HK-2 (cell line): Measurements from ENCODE around the gene ZNF688.
A peak's percentile ranks its signal among the peaks of the same experiment; 100 is the strongest.
"Not testable (repeated sequence)": the region's sequence is repeated elsewhere in the genome, so short reads cannot be mapped to it uniquely, and the experiment has no call there.

Source experiments
- DNase-seq: peaks from one replicate; pipeline ENCODE4 v3.0.0-alpha.2; 2018; ENCODE audit not compliant: unreplicated experiment

Gene ZNF688

DNA sequence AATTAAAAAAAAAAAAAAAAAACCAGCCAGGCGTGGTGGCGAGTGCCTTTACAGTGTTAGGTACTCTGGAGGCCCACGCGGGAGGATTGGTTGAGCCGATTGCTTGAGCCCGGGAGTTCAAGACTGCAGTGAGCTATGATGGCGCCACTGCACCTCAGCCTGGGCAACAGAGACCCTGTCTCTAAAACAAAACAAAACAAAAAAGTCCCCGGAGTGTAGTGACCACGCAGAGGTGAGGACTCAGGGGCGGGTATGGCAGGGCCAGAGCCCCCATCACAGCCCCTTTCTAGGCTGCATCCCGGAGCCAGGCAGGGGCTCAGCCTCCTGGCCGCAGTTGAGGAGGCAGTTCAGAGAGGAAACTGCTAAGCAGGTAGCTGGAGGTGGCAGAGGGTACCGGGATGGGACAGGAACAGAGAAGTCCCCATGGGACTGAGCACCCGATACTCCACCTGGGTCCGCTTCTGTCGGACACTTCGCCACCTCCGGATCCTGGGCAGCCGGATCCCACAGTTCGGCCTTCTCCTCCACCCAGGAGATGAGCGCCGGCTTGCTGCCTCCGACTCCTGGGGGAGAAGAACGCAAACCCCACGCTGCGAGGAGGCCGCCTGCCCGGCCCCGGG is 37.7 kb downstream of the ZNF688 start:
- no peak for DNase-seq

DNA sequence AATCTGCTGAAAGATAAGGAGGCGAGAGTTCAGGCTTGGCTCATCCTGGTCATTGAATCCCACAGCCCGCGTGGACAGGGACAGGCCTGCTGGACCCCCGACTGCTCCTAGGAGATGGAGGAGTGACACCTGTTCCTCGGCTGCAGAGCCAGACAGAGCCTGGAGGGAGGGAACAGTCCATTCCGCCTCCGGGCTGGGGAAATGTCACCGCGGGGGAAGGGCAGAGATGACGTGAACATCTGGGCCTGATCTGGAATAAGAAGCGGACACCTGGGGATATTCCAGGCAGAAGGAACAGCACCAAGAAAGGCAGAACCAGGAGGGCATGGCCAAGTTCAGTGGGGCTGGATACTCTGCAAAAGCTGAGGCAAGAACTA is 38.4 kb downstream of the ZNF688 start:
- DNase-seq: no peak

DNA sequence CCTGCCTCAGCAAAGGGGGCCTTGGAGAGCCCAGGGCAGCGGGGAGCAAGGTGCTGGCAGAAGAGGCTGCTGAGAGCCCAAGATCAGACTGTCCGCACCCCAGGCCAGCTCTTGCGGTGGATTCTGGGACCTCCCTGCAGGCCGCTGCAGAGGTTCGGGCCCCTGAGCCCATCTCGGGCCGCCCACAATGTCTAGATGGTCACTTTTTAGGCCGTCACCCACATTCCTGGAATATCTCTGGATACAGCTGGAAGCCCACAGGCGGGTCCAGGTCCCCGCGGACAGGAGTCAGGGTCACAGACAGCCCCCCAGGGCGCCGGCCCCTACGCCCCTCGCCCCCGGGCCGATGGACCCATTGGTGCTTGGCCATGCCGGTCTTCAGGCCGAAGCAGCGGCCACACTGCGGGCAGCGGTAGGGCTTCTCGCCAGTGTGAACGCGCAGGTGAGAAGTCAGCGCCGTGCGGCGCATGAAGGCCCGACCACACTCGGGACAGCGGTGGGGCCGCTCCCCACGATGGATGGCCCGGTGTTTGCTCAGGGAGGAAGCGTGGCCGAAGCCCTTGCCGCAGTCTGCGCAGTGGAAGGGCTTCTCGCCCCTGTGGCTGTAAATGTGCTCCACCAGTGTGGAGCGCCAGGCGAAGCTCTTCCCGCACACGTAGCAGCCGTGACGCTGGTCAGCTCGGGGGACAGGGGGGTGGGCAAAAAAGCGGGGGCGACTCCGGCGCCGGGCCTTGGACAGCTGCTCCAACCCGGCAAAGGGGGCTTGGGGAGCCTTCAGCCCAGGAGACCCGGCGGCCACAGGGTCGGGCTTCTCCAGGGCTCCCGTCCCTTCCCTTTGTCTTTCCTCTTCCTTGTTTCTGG is 39.0 kb downstream of the ZNF688 start:
- no peak for DNase-seq

DNA sequence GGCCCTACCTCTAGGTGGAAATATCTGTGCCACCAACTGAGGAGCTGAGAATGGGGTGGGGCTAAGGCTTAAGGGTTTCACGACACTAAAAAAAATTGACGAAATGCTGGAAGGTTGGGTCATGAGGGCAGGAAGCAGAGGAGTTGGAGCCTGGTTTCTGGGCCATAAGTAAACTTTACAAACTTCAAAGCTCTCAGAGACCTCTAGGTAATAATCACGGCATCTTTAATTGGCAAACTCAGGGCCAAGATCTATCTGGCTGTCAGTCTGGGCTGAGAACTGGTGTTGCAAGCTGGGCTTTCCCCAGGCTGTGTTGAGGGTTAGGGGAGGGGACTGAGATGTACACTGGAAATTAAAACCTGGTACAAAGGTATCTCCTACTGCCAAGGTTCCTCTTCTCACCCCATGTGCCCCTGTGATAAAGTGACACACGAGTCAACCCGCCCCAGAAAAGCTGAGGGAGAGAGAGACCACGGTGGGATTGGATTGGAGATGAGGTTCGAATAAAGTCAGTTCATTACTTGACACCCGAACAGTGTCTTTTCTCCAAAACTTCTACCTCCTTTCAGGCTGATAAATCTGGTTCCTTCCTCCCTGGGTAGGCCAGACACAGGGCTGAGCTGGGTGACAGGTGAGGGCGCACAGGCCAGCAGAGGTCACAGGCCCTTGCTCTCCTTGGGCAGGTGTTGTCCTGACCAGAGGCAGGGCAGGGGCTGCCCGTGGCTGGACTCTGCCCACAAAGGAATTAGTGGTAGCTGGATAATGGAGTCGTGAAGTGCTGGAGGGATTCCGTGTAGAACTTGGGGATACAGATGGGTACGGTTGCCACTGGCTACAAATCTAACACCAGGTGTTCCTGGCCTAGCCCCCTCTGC is 41.1 kb downstream of the ZNF688 start:
- no peak for DNase-seq

DNA sequence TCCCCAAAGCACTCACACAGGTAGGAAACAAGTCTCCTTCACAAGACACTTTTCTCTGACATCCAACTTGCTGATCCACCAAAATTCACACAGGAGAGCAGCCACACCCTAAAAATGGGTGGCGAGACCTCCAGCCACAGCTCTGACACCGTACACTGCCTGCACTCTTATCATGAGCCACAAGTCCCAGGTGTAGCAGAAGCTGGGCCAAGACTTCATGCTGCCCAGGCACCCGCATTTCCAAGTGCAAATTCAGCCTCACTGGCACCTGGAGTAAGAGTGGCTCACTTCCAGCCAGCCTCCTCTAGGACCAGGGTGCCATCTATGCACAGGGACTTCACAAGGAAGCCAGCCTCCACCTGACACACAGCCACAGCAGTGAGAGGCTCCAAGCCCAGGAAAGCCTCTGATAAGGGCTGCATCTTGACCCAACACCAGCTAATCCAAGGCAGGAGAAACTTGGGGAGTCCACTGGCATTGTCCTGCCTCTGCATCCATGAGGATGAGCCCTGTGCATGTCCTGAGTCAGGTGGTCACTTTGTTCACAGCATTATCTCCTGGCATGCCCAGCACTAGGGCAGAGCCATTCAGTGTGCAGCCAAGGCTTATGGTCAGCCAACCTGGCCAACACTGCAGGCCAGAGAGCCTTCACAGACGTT is 42.6 kb downstream of the ZNF688 start:
- no peak for DNase-seq

DNA sequence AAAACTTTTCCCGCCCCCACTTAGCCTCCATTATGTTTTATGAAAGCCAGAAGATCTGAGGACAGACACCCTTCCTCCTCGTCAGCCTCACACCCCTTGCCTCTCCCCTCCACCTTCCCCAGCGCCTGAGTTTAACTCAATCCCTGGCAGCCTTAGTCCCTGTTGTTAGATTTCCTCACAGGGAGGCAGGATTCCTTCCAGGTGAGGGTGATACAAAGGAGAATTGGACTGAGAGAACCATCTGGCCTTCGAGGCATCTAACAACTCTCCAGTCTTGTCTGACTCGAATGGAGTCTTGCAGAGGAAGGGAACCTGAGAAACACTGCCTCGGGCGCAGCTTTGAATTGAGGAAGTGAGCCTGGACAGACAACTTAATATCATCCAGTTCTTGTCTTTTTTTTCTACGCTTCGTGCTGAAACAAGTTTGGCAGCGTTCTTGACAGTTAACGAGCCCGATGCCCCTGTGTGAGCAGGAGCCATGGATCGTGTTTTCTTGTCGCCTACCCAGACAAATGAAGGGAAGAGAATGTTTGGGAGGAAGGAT is 43.8 kb downstream of the ZNF688 start:
- no peak for DNase-seq

DNA sequence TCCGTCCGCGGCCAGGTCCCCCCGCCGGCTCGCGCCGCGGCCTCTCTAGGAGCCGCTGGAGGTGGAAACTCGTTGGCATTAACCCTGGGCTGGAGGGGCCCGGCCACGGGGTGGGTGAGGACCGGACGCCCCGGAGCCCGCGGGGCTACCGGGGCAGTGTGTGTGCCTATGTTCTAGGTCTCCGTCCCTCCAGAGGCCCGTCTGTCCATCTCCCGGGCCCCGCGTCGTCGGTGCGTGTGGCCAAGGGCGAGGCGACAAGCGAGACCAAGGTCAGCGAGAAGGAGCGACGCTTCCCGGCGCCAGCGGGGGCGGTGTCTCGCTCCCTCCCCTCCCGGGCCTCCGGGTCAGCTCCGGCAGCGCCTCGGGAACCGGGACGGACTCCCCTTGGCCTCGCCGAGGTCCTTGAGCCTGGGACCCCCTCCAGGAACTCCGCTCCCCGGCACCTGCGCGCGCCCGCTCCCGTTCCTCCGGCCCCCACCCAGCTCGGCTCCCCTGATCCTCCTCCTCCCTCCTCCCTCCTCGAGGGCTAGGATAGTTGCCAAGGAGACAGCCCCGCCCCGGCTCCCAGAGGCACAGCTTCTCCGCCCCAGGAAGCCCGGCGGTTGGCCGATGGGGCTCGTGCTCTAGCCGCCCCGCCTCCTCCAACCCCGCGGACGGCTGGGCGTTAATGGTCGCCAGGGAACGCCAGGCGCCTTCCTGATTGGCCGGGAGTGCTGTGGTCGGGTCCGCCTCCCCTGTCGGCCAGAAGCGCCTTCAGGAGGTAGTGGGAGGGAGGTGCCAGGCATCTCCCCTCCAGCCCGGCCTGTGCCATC is 44.5 kb downstream of the ZNF688 start:
- peak; percentile 95 for DNase-seq

DNA sequence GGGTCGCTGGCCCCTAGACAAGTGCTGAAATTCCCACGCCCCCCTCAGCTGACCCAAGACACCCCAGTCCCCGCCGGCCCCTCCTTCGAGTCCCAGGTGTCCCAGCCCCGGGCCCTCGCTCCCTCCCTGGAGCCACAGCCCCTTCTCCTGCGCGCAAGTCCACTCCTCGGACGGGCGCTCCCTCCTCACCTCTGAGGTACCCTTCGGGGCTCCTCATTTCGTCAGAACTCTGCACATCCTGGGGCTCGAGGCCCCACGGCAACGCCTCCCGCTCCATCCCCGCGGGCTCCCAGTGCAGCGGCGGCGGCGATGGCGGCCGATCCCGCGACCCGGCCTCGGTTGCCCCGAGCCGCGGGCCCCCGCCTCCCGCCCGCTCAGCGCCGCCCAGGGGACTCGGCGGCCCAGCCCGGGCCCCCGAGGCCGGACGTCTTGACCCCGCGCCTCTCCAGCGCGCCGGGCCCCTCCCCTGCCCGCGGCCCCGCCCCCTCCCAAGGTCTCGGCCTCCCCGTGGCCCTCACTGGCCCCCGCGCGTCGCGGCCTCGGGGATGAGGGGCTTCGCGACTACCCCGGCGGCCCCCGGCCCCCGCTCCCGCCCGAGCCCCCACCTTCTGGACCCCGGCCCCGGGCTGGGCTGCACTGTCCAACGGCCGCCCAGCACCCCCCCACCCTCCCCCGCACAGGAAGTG is 45.2 kb downstream of the ZNF688 start, which contains the start of gene ZNF768:
ZNF768 (minus strand) TSS at position 430 of the 686 bp plus-strand sequence; CDS start at position 277, 153 bp downstream.
- no peak for DNase-seq

DNA sequence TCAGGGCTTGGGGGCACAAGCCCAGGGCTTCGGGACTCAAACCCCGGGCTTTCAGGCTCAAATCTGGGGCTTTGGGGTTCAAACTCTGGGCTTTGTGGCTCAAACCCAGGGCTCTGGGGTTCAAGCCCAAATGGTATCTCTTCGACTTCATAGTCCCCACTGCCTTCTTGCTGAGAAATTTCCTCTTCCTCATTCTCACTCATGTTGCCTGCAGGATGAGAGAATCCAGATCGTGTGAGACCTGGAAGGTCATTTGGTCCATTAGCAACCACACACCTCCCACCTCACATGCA is 45.7 kb downstream of the ZNF688 start:
- no peak for DNase-seq

DNA sequence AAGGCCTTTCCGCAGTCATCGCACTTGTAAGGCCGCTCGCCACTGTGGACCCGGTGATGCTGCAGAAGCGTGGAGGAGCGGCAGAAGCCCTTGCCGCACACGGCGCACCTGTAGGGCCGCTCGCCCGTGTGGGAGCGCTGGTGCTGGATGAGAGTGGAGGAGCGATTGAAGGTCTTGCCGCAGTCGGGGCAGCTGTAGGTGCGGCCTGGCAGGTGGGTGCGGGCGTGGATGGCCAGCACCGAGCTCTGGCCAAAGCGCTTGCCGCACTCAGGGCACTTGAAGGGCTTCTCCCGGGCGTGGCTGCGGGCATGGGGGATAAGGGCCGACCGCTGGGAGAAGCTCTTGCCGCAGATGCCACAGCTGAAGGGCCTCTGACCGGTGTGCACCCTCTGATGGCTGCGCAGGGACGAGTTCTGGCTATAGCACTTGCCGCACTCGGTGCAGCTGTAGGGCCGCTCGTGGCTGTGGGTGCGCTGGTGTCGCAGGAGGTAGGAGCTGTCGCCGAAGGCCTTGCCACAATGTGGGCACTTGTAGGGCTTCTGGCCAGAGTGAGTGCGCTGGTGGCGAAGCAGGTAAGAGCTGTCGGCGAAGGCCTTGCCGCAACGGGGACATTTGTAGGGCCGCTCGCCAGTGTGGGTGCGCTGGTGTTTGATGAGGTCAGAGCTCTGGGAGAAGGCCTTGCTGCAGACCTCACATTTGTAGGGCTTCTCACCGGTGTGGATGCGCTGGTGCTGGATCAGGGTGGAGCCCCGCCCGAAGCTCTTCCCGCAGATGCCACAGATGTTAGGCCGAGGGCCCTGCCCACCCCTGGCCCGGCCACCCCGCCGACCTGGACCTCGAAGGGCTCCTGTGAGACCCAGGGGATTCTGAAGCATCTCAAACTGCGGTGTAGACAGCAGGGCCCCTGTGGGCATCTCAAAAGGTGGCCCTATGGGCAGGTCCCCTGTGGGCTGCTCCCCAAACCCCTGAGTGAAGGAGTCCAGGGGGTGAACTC is 46.6 kb downstream of the ZNF688 start:
- no peak for DNase-seq

DNA sequence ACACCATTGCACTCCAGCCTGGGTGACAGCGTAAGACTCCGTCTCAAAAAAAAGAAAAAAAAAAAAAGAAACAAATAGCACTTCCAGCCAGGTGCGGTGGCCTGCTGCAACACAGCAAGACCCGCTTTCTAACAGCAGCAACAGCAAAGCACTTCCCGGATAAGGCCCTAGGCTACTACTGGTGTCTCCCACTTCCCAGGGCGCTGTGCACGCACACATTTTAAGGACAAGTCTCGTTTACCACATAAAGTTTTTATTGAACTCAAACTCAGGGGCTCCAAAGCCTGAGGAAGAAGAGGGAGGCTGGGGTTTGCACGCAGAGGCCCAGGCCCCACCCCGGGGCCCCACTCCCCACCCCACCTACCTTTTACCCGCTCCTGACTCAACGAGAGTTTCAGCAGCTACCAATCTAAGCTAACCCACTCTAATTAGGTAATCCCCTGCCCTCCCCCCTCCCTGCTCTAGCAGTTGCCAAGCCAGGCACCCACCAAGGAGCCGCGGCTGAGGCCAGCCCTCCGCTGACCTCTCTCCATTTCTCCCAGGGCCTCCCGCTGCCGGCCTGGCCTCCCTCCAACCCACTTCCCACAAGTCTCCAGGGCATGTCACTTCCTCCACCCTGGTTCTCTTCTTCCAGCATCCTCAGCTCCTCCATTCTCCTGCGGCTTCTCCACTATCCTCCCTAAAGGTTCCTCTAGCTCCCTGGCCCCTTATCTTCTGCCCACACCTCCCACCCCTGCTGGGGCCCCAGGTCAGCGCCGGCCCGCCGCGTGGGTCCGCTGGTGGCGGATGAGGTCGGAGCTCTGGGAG is 47.5 kb downstream of the ZNF688 start:
- DNase-seq: peak; percentile 13

DNA sequence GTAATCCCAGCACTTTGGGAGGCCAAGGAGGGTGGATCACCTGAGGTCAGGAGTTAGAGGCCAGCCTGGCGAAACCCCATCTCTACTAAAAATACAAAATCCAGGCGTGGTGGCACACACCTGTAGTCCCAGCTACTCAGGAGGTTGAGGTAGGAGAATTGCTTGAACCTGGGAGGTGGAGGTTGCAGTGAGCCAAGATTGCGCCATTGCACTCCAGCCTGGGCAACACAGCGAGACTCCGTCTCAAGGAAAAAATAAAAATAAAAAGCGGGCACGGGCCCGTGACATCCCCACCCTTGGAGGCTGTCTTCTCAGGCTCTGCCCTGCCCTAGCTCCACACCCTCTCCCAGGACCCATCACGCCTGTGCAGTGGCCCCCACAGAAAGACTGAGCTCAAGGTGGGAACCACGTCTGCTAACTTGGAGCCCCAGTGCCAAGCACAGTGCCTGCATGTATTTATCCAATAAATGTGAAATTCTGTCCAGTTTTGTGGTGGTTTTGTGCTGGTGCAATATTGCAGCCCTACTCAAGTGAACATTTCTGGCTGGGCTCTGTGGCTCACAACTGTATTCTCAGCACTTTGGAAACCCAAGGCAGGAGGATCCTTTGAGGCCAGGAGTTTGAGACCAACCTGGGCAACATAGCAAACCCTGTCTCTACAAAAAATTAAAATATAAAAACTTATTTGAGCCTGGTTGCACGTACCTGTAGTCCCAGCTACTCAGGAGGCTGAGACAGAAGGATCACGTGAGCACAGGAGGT is 48.6 kb downstream of the ZNF688 start:
- DNase-seq: not testable (repeated sequence)

DNA sequence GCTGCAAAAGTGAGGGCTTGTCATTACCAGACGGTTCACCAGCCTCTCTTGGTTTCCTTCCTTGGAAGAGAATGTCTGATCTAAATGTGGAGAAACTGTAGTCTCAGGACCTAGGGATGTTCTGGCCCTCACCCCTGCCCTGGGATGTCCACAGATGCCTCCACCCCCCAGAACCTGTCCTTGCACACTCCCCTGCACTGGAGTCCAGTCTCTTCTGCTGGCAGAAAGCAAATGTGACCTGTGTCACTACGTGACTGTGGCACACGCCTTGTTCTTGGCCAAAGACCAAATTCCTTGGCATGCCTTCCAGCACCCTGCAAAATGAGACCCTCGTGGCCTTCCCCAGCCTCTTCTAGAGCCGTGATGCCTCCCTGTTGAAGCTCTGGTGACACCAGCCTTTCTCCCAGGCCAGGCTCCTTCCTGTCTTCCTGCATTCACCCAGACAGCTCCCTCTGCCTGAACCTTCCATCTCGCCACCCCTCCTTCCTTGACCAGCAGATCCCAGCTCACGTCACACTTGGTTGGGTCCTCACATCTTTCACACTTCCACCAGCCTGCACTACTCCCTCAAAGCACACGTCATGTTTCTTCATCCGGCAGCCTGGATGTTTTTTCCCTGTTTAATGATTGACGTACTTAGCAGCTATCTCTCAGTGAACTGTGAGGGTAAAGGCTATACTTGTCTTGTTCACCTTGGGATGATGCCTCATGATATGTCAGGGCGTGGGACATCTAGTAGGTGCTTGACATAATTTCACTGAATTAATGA is 49.5 kb downstream of the ZNF688 start:
- DNase-seq: peak; percentile 64

DNA sequence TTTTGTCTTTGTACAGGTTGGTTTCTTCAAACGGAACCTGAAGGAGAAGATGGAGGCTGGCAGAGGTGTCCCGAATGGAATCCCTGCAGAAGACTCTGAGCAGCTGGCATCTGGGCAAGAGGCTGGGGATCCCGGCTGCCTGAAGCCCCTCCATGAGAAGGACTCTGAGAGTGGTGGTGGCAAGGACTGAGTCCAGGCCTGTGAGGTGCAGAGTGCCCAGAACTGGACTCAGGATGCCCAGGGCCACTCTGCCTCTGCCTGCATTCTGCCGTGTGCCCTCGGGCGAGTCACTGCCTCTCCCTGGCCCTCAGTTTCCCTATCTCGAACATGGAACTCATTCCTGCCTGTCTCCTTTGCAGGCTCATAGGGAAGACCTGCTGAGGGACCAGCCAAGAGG is 50.0 kb downstream of the ZNF688 start:
- no peak for DNase-seq
